Measurements from ENCODE around the gene CALU. TPM values are rescaled to one million over a fixed set of nuclear protein-coding genes. Genes with fewer than 3 reads are reported as not detected.

CALU gene
- total RNA-seq, 1 donor from 2014 or later: 52.8 TPM

GRCh38 chr7:128800567-128800966 is 61.4 kb downstream of the CALU start:
- Mint-ChIP-seq H3K36me3 (ENCODE audit: low read depth) (peaks cover 1% of the 10 kb centered on the region), H3K4me3 (no peak overlapping the region), H3K4me1 (ENCODE audit: low read depth) (no peaks in the 10 kb centered on the region), H3K9me3 (no peaks in the 10 kb centered on the region), H3K27ac (peak overlapping the region; percentile 5), H3K27me3 (ENCODE audit: insufficient read depth) (peaks cover 2% of the 10 kb centered on the region)
- intact Hi-C loops (cut with micrococcal nuclease): no loop called here
- DNase-seq (ENCODE audit: low spot score): no peak

- intact Hi-C loops (cut with micrococcal nuclease): no loop called here
- Mint-ChIP-seq H3K27ac (peak overlapping the region; percentile 5), H3K4me1 (ENCODE audit: low read depth) (no peaks in the 10 kb centered on the region), H3K36me3 (ENCODE audit: low read depth) (peaks cover 1% of the 10 kb centered on the region), H3K27me3 (ENCODE audit: insufficient read depth) (peaks cover 2% of the 10 kb centered on the region), H3K4me3 (no peak overlapping the region), H3K9me3 (no peaks in the 10 kb centered on the region)
- DNase-seq (ENCODE audit: low spot score): no peak
Observed at GRCh38 chr7:128801003-128801402, 61.8 kb downstream of the CALU start.

- H3K4me1 Mint-ChIP-seq (ENCODE audit: low read depth): no peaks in the 10 kb centered on the region
Observed at GRCh38 chr7:128801667-128802418, 62.7 kb downstream of the CALU start.

GRCh38 chr7:128804484-128804883 is 65.3 kb downstream of the CALU start:
- no peak for DNase-seq (ENCODE audit: low spot score)
- H3K4me3 Mint-ChIP-seq: no peak overlapping the region
- no peak overlapping the region for H3K27ac Mint-ChIP-seq
- peaks cover 1% of the 10 kb centered on the region for H3K36me3 Mint-ChIP-seq (ENCODE audit: low read depth)
- H3K9me3 Mint-ChIP-seq: no peaks in the 10 kb centered on the region
- no peaks in the 10 kb centered on the region for H3K4me1 Mint-ChIP-seq (ENCODE audit: low read depth)
- H3K27me3 Mint-ChIP-seq (ENCODE audit: insufficient read depth): peaks cover 2% of the 10 kb centered on the region
- intact Hi-C loops (cut with micrococcal nuclease): no loop called here

More at GRCh38 chr7:128801667-128802418, 62.7 kb downstream of the CALU start:
- Mint-ChIP-seq H3K27ac (no peak overlapping the region), H3K27me3 (ENCODE audit: insufficient read depth) (peaks cover 2% of the 10 kb centered on the region), H3K4me3 (no peak overlapping the region), H3K9me3 (no peaks in the 10 kb centered on the region), H3K36me3 (ENCODE audit: low read depth) (peaks cover 1% of the 10 kb centered on the region)
- intact Hi-C loops (cut with micrococcal nuclease): no loop called here
- DNase-seq (ENCODE audit: low spot score): no peak

GRCh38 chr7:128805225-128805624 is 66.1 kb downstream of the CALU start:
- Mint-ChIP-seq H3K4me3 (no peak overlapping the region), H3K36me3 (ENCODE audit: low read depth) (peaks cover 1% of the 10 kb centered on the region), H3K9me3 (no peaks in the 10 kb centered on the region), H3K27me3 (ENCODE audit: insufficient read depth) (peaks cover 2% of the 10 kb centered on the region), H3K27ac (no peak overlapping the region), H3K4me1 (ENCODE audit: low read depth) (no peaks in the 10 kb centered on the region)
- DNase-seq (ENCODE audit: low spot score): no peak
- intact Hi-C loops (cut with micrococcal nuclease): no loop called here

- Mint-ChIP-seq H3K9me3 (no peaks in the 10 kb centered on the region), H3K27ac (no peak overlapping the region), H3K27me3 (ENCODE audit: insufficient read depth) (peaks cover 2% of the 10 kb centered on the region), H3K4me1 (ENCODE audit: low read depth) (no peaks in the 10 kb centered on the region), H3K36me3 (ENCODE audit: low read depth) (no peaks in the 10 kb centered on the region), H3K4me3 (no peak overlapping the region)
- no peak for DNase-seq (ENCODE audit: low spot score)
- intact Hi-C loops (cut with micrococcal nuclease): no loop called here
Observed at GRCh38 chr7:128807191-128807590, 68.0 kb downstream of the CALU start.

GRCh38 chr7:128809363-128809762 is 70.2 kb downstream of the CALU start:
- Mint-ChIP-seq H3K9me3 (no peaks in the 10 kb centered on the region), H3K27me3 (ENCODE audit: insufficient read depth) (no peaks in the 10 kb centered on the region), H3K36me3 (ENCODE audit: low read depth) (no peaks in the 10 kb centered on the region), H3K27ac (no peak overlapping the region), H3K4me1 (ENCODE audit: low read depth) (no peaks in the 10 kb centered on the region), H3K4me3 (no peak overlapping the region)
- no peak for DNase-seq (ENCODE audit: low spot score)
- intact Hi-C loops (cut with micrococcal nuclease): no loop called here

- no peaks in the 10 kb centered on the region for H3K4me1 Mint-ChIP-seq (ENCODE audit: low read depth)
- H3K9me3 Mint-ChIP-seq: no peaks in the 10 kb centered on the region
- no peaks in the 10 kb centered on the region for H3K36me3 Mint-ChIP-seq (ENCODE audit: low read depth)
- intact Hi-C loops (cut with micrococcal nuclease): no loop called here
- no peak for DNase-seq (ENCODE audit: low spot score)
- no peak overlapping the region for H3K27ac Mint-ChIP-seq
- H3K4me3 Mint-ChIP-seq: no peak overlapping the region
- H3K27me3 Mint-ChIP-seq (ENCODE audit: insufficient read depth): peaks cover 2% of the 10 kb centered on the region
Observed at GRCh38 chr7:128810473-128810872, 71.3 kb downstream of the CALU start.

- no peak overlapping the region for H3K4me3 Mint-ChIP-seq
- H3K9me3 Mint-ChIP-seq: no peaks in the 10 kb centered on the region
- no peaks in the 10 kb centered on the region for H3K4me1 Mint-ChIP-seq (ENCODE audit: low read depth)
- peaks cover 2% of the 10 kb centered on the region for H3K27me3 Mint-ChIP-seq (ENCODE audit: insufficient read depth)
- intact Hi-C loops (cut with micrococcal nuclease): no loop called here
- no peak overlapping the region for H3K27ac Mint-ChIP-seq
- no peaks in the 10 kb centered on the region for H3K36me3 Mint-ChIP-seq (ENCODE audit: low read depth)
- no peak for DNase-seq (ENCODE audit: low spot score)
Observed at GRCh38 chr7:128810997-128811396, 71.8 kb downstream of the CALU start.

GRCh38 chr7:128811631-128812430 is 72.7 kb downstream of the CALU start:
- Mint-ChIP-seq H3K27ac (no peak overlapping the region), H3K4me3 (no peak overlapping the region), H3K4me1 (ENCODE audit: low read depth) (no peaks in the 10 kb centered on the region), H3K27me3 (ENCODE audit: insufficient read depth) (peaks cover 2% of the 10 kb centered on the region), H3K36me3 (ENCODE audit: low read depth) (no peaks in the 10 kb centered on the region), H3K9me3 (no peaks in the 10 kb centered on the region)
- DNase-seq (ENCODE audit: low spot score): no peak
- intact Hi-C loops (cut with micrococcal nuclease): no loop called here

GRCh38 chr7:128812514-128813168 is 73.5 kb downstream of the CALU start:
- Mint-ChIP-seq H3K36me3 (ENCODE audit: low read depth) (no peaks in the 10 kb centered on the region), H3K27ac (no peak overlapping the region), H3K4me3 (no peak overlapping the region), H3K27me3 (ENCODE audit: insufficient read depth) (peaks cover 4% of the 10 kb centered on the region), H3K4me1 (ENCODE audit: low read depth) (no peaks in the 10 kb centered on the region), H3K9me3 (no peaks in the 10 kb centered on the region)
- DNase-seq (ENCODE audit: low spot score): no peak
- intact Hi-C loops (cut with micrococcal nuclease): no loop called here

GRCh38 chr7:128814499-128814898 is 75.3 kb downstream of the CALU start:
- H3K36me3 Mint-ChIP-seq (ENCODE audit: low read depth): no peaks in the 10 kb centered on the region
- DNase-seq (ENCODE audit: low spot score): no peak
- no peaks in the 10 kb centered on the region for H3K9me3 Mint-ChIP-seq
- intact Hi-C loops (cut with micrococcal nuclease): no loop called here
- no peaks in the 10 kb centered on the region for H3K4me1 Mint-ChIP-seq (ENCODE audit: low read depth)
- H3K27ac Mint-ChIP-seq: no peak overlapping the region
- H3K27me3 Mint-ChIP-seq (ENCODE audit: insufficient read depth): peaks cover 12% of the 10 kb centered on the region
- H3K4me3 Mint-ChIP-seq: no peak overlapping the region
